HG02885 (cell line): Measurements from ENCODE around the gene ANKAR.
"Not testable (repeated sequence)": the region's sequence is repeated elsewhere in the genome, so short reads cannot be mapped to it uniquely, and the experiment has no call there.

ENCODE experiments used
- ATAC-seq: cut with Tn5 transposase; IDR thresholded peaks from one replicate; pipeline ENCODE4 v1.9.1; 2021; ENCODE audit warnings: mild to moderate bottlenecking; ENCODE audit not compliant: unreplicated experiment, poor library complexity

ANKAR gene, protein sequence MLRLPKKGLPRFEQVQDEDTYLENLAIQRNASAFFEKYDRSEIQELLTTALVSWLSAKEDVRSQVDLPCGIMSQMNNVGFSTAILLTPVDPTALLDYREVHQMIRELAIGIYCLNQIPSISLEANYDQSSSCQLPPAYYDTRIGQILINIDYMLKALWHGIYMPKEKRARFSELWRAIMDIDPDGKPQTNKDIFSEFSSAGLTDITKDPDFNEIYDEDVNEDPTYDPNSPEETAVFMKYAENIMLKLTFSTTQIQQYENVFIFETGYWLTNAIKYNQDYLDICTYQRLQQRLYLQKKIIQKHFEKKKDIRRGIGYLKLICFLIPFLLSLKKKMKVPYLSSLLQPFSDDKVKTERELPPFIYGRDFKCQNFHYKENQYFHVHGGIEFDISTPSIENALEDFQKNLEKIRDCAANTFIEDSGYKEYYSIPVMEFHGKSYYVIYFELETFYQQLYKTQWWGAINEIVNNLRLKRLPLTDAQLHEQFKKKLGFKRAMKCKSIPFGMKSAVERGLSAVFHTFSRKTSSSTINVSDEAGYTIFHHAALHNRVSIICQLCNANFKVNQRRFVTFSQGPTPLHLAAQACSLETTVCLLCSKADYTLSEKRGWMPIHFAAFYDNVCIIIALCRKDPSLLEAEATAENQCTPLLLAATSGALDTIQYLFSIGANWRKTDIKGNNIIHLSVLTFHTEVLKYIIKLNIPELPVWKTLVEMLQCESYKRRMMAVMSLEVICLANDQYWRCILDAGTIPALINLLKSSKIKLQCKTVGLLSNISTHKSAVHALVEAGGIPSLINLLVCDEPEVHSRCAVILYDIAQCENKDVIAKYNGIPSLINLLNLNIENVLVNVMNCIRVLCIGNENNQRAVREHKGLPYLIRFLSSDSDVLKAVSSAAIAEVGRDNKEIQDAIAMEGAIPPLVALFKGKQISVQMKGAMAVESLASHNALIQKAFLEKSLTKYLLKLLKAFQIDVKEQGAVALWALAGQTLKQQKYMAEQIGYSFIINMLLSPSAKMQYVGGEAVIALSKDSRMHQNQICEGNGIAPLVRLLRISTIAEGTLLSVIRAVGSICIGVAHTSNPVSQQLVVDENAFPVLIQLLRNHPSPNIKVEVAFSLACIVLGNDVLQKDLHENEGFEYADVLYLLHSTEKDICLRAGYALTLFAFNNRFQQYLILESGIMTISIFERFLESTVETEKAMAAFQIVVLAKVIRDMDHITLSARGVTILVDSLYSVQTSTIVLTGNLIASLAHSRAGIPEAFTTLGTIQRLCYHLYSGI (N-terminal part only)

DNA sequence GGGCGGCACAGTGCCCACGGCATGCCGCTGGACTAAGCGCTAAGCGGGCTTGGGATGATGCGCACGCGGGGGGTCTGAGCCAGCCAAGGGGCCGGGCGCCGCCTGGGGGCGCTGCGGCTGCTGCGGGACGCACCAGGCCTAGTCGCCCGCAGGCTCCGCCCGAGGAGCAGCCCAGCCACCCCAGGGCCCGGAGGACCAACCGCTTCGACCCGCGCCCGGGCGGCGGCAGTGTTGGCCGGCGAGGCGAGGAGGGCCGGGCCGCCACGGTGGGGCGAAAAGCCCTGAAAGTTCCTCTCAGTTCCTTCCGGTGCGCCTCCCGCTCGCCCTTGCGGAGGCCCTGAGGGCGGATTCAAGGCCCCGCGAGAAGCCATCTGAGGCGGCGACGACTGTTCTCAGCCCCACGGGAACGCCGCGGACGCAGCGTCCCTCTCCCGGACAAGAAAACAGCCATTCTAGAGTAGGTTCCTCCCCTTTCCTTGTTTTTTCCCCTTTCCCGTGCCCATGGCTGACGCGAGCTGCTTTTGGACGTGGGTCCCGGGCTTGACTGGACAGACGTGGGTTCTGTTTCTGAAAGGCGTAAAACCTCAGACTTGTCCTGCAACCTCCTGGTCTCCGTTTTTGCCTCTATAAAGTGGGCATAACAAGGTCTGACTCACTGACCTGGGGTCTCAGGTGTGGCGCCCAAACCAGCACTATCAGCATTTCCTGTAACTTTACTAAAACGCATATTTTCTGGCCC, at the start of gene ANKAR:
TSS of gene ANKAR (plus strand) at position 297 of the 739 bp plus-strand sequence. CDS start 1,821 bp downstream, outside the sequence.
- ATAC-seq: peak; percentile 93

DNA sequence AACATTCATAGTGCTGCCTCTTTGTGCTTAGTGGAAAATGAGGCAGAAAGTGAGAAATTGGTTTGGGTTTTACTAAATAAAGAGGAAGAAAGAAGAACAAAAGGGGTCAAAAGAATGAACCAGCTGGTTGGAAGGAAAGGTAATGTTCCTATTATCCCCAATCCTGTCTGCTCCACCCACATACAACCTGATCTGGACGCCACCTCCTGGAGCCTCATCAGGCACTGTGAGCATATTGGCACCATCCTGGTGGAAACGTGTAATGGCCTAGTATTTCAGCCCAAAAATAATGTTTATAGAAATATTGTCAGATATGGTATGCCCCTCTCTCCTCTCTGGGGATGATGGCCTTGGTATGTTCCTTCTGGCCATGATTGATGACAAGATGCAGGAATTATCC, 48.8 kb upstream of the ANKAR start:
- ATAC-seq: no peak

DNA sequence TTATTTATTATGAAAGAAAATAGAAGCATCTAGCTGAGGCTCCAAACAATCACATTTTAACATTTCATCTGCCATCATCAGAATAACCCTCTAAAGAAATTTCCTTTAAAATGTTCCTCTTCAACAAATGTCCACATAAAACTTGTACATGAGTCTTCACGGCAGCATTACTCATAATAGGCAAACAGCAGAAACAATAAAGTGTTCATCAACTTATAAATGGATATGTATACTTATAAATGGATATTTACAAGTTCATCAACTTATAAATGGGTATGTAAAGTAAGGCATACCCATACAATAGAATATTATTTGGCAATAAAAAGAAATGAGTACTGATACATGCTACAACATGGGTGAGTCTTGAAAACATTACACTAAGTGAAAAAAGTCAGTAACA, 46.7 kb upstream of the ANKAR start:
- no peak for ATAC-seq

DNA sequence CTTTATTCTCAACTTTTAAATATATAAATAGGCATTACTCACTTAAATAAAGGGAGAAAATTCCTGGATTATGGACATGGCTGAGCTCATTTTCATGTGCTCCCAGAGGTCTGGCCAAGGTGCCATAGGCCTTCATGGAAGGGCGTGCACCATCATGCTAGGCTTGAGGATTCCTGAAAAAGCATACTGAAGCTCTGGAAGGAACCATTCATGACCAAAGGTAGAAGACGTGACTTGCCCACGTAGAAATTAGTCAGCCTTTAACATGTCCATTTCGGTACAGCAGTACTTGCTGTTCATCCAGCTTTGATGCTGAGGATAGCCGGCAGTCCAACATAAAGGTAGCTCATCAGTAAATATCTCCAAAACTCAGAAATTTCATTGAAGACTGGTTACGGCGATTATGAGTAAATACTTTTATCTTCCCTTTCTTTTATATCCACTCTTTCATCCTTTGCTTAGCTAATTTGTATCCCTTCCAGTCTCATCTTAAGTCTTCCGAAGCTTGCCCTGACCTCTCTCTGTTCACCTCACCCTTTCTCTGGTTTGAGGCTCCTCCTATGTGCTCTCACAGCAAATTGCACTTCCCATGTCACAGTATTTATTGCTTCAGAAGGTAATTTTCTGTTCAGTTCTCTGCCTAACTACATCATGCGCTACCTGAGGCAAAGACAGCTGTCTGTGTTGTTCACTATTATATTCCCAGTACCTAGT, 45.5 kb upstream of the ANKAR start:
- ATAC-seq: no peak

DNA sequence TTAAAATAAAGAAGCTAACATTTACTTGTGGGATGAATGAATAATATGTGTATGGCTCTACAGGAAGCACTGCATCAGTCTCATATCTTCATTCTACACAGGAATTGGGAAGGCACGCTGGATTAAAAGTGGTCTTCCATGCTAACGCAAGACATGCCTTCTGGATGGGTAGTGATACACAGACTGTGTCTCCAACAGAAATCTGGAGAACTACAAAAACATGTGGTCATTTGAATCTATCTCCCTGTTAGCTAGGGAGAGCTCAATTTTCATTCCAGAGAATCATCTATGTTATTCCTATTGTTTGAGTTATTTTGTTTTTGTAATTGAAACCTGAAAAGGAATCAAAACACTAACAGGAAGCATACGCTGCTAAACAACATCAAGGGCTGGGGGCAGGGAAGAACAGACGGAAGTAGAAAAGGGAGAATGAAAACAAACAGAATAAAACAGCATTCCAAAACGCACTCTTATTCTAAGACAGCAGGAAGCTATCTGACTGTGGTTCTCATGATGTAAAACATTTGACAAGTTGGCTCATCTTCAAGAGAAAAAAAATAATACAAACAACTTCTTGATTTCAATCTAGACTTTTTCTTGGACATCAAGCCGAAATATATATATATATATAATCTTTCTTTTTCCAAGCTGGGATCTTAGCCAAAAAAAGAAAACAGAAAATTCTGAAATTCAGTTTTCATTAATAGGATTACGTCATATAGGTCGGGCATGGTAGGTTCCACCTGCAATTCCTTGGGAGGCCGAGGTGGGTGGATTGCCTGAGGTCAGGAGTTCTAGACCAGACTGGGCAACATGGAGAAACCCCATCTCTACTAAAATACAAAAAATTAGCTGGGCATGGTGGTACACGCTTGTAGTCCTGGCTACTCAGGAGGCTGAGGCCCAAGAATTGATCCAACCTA, 44.7 kb upstream of the ANKAR start:
- no peak for ATAC-seq

DNA sequence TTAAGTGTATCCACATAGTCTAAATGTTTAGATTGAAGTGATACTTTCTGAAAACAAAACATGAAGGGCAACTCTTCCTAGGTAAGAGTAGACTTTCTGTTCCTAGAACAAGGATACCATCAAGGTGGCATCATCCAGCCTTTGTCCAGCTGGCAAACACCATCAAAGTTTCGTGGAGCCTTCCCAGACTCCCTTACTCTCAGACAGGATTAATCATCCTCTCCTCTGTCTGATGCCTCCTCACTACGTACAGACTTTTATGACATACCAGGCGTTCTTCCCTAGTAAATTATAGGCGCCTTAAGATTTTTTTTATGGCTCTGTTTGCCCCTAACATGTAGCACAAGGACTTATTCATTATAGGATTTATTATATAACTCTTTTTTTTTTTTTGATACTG, 42.6 kb upstream of the ANKAR start:
- ATAC-seq: no peak

DNA sequence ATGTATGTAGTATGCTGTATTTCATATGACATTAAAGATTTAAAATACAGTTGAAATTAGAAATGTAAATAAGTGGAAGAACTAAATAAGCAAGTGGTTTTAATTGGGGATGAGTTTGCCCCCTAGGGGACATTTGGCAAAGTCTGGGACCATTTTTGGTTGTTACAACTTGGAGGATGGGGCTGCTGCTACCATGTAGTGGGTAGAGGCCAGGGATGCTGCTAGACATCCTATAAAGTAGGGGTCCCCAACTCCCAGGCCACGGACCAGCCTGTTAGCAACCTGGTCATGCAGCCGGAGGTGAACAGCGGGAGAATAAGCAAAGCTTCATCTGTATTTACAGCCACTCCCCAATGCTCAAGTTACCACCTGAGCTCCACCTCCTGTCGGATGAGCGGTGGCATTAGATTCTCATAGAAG, 41.1 kb upstream of the ANKAR start:
- no peak for ATAC-seq

DNA sequence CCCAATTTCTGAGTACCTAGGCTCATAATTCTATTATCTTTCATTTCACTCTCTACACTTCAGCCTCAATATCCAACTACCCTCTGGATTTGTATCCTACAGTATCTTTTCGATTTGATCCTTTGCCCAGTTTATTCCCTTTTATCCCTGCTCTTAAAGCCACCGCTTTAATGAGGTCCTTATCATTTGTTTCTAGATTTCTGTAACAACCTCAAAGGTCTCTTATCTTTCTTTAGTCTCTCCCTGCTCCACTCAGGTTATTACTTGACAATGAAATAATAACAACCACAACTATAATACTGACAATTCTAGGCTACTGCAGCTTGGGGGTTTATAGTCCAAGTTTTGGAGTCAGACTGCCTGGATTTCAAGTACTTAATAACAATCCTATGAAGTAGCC, 39.1 kb upstream of the ANKAR start:
- ATAC-seq: no peak

DNA sequence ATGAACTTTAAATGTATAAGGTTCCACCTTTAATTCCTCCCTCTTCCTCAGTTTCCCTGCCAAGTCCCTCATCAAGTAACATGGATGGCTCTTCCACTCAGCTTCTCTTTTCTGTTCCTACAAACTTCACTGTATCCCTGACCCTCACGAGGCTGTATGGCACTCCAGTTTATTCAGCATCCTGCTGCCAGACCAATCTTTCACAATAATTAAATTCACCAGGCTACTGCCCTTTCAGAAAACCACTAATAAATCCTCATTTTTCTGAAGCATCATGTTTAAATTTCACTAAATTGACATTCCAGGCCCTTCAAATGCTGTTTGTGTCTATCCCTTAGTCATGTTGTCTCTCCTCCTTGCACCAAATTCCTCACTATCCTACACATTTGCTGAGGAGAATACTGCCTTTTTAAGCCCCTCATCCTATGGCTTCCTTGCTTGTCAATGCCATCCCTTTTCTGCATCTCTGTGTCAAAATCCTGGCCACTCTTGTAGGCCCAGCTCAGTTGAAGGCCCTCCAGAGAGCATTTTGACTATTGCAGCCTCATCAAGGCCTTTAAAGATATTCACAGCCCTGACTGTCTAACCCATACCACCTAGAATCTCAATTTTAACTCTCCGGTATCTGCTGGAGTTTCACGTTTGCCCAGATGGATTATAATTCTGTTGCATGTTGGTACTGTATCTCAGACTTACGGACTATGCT, 36.0 kb upstream of the ANKAR start:
- no peak for ATAC-seq

DNA sequence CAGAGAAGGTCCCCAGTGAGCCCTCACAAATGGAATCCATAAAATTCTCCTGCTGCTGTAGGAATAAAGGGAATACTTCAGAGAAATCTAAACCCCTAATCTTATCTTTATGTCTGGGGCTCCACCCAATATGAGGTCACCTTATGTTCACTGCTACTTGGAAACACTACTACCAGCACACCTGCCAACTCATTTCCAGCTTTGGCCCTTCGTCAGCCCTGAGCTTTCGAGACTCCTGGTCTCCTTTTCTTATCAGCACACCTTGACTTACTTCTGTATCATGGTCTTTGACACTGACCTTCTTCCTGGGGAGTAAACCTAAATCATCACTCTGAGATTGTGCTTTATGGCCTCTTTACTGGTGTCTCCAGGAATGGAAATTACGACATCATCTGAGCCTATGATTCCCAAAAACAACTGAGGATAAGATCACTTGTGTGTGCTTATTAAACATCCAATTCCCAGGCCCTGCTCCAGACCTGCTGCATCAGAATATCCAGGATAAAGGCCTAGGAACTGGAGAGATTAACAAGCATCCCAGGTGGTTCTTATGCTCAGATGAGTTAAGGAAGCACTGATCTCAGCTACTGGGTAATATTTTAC, 35.4 kb upstream of the ANKAR start:
- no peak for ATAC-seq

DNA sequence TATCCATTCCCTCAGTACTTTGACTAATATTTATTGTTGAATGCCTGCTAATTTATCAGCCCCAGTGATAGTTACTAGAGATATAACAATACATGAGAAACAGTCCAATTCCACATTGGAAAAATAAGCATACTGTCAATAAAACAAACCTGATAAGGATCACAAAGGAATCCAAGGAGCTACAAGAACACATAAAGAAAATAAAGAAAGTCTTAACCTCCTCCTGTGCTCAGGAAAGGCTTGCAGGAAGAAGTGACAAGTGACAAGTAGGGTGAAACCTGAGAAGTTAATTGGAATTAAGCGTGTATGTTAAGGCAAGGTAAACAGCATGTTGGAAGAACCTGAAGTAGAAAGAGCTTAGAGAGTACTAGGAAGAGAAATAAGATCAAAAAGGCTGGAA, 33.5 kb upstream of the ANKAR start:
- ATAC-seq: no peak

DNA sequence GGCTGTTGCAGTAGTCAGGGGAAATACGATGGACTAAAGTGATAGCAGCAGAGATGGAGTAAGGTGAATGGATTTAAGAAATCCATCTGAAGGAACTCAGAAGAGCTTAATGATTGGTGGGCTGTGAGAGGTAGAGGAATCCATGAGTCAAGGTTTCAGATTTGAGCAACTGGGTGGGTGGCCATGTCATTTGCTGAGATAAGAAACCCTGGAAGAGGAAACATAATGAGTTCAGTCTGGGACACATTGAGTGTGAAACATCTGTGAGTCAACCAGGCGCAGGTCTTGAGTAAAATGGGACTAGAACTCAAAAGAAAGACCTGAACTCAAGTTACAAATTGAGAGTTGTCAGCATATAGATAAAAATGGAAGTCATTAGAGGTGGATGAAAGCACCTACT, 32.9 kb upstream of the ANKAR start:
- no peak for ATAC-seq

DNA sequence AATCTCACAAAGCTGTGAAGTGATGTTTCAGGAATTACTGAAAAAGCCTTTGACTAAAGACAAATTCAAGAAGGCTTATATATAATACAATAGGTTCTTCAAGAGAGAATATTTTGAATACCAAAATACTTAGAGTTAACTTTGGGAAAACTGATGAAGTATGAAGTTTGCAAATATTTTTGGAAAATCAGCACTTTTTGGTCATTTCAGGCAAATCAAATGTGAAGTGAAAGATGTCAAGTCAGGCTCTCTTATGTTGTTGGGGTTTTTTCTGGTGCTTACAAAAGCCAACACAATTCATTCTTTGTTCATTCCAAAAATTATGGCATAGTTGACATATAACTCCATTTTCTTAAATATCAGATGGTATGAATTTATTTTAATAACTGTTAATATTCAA, 27.9 kb upstream of the ANKAR start:
- no peak for ATAC-seq

DNA sequence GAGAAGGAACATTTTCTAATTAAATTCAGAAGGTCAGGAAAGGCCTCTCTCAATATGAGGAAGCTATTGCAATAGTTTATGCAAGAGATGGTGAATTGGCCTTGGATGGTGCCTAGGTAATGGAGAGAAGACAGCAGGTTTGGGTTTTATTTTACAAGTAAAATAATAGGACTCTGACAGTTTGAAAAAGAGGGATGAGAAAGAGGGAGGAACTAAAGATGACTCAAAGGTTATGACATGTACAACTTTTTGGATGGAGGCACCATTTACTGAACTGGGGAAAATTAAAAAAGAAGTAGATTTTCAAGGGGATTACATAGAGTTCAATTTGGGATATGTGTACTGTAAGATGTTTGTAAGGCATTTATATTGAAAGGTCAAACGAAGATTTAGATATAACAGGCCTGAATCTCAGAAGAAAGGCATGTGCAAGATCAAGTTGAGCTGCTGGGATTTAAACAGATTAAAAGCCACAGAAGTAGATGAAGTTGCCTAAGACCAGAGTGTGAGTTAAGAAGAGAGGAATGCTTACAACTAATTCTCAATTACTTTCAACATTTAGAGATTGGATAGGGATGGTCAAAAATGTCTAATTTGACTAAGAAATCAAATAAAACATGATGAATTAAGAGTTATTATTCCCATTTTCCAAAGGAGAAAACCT, 25.5 kb upstream of the ANKAR start:
- ATAC-seq: no peak

DNA sequence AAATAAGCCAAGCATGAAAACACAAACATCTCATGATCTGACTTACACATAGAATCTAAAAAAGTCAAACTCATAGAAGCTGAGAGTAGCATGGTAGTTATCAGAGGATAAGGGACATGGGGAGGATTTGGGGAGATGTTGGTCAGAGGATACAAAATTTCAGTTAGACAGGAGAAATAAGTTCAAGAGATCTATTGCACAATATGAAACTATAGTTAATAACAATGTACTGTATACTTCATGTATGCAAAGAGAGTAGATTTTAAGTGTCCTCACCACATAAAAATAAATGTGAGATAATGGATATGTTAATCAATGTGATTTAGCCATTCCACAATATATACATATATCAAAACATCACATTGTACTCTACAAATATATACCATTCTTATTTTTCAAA, 23.2 kb upstream of the ANKAR start:
- no peak for ATAC-seq

DNA sequence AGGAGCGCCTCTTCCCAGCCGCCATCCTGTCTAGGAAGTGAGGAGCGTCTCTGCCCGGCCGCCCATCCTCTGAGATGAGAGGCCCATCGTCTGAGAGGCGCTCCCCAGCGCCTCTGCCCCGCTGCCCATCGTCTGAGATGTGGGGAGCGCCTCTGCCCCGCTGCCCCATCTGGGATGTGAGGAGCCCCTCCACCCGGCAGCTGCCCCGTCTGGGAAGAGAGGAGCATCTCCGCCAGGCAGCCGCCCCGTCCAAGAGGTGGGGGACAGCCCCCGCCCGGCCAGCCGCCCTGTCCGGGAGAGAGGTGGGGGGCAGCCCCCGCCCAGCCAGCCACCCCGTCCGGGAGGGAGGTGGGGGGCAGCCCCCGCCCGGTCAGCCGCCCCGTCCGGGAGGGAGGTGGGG, 21.0 kb upstream of the ANKAR start:
- not testable (repeated sequence) for ATAC-seq

DNA sequence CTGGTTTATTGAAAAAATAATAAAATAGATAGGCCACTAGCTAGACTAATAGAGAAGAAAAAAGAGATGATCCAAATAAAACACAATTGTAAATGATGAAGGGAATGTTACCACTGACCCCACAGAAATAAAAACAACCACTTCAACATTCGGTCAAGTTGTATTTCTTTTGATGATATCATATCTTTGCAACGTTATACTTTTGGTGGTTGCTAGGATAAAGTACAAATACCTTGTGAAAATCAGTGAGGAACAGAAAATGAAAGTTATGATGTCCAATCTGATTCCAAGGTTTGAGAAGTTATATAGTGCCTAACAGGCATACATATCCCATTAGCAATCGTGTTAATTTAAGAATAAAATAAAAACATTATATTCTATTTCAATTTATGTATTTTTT, 19.8 kb upstream of the ANKAR start:
- no peak for ATAC-seq
